Measurements from ENCODE around the gene HMGB4. TPM values are rescaled to one million over a fixed set of nuclear protein-coding genes. Genes with fewer than 3 reads are reported as not detected.

The HMGB4 gene
- total RNA-seq, 4 donors from 2014 or later, result not detected

- peaks cover 0 to 18% (median 2%) of the 10 kb centered on the region in 4 donors for H3K27me3 ChIP-seq
- 80% methylated on average over 2 of the region's 2 CpGs for WGBS
- TF ChIP-seq POLR2A (IDR thresholded peaks at IDR 0.05; ENCODE audit: low read depth) (no peak), POLR2AphosphoS5 (IDR thresholded peaks at IDR 0.05) (no peak), EP300 (IDR thresholded peaks at IDR 0.05) (no peak), CTCF (IDR thresholded peaks at IDR 0.05) (no peak)
These were observed 14.5 kb downstream of the HMGB4 start for GRCh38 chr1:33878392-33878791.

GRCh38 chr1:33880305-33880704 is 16.4 kb downstream of the HMGB4 start:
- no peak for DNase-seq (ENCODE audit: extremely low spot score)
- intact Hi-C loops (cut with DNase I), result no loop called here
- Histone ChIP-seq H3K4me1 (no peaks in the 10 kb centered on the region), H3K27me3 (peaks cover 0 to 18% (median 2%) of the 10 kb centered on the region in 4 donors), H3K27ac (replicated peaks in 1 of 4) (no peak overlapping the region), H3K9me3 (no peaks in the 10 kb centered on the region), H3K36me3 (no peaks in the 10 kb centered on the region), H3K4me3 (no peak overlapping the region)
- TF ChIP-seq POLR2A (IDR thresholded peaks at IDR 0.05; ENCODE audit: low read depth) (no peak), EP300 (IDR thresholded peaks at IDR 0.05) (no peak), CTCF (IDR thresholded peaks at IDR 0.05) (no peak), POLR2AphosphoS5 (IDR thresholded peaks at IDR 0.05) (no peak)
- 32% methylated on average over 2 of the region's 2 CpGs for WGBS

More at GRCh38 chr1:33878392-33878791, 14.5 kb downstream of the HMGB4 start:
- no peaks in the 10 kb centered on the region for H3K36me3 ChIP-seq
- DNase-seq (ENCODE audit: extremely low spot score), result no peak
- no peak overlapping the region for H3K4me3 ChIP-seq
- H3K4me1 ChIP-seq, result no peaks in the 10 kb centered on the region
- H3K27ac ChIP-seq (replicated peaks in 1 of 4), result no peak overlapping the region
- intact Hi-C loops (cut with DNase I), result no loop called here
- no peaks in the 10 kb centered on the region for H3K9me3 ChIP-seq

GRCh38 chr1:33886496-33886895 is 22.6 kb downstream of the HMGB4 start:
- Histone ChIP-seq H3K27me3 (peaks cover 0 to under 1% (median 0%) of the 10 kb centered on the region in 4 donors), H3K4me1 (no peaks in the 10 kb centered on the region), H3K27ac (replicated peaks in 1 of 4) (no peak overlapping the region), H3K4me3 (no peak overlapping the region), H3K9me3 (no peaks in the 10 kb centered on the region), H3K36me3 (no peaks in the 10 kb centered on the region)
- TF ChIP-seq CTCF (IDR thresholded peaks at IDR 0.05) (no peak), POLR2A (IDR thresholded peaks at IDR 0.05; ENCODE audit: low read depth) (no peak), POLR2AphosphoS5 (IDR thresholded peaks at IDR 0.05) (no peak), EP300 (IDR thresholded peaks at IDR 0.05) (no peak)
- intact Hi-C loops (cut with DNase I), result no loop called here
- DNase-seq (ENCODE audit: extremely low spot score), result no peak
- 27% methylated on average over 5 of the region's 5 CpGs for WGBS

GRCh38 chr1:33893147-33893830 is 29.4 kb downstream of the HMGB4 start:
- no peaks in the 10 kb centered on the region for H3K4me1 ChIP-seq
- no peak for TF ChIP-seq CTCF (IDR thresholded peaks at IDR 0.05)
- peak in 1 of 2 donors; percentile 24 for TF ChIP-seq POLR2AphosphoS5 (IDR thresholded peaks at IDR 0.05)
- no peaks in the 10 kb centered on the region for H3K9me3 ChIP-seq
- H3K27me3 ChIP-seq, result peaks cover 0 to 5% (median 0%) of the 10 kb centered on the region in 4 donors
- intact Hi-C loops (cut with DNase I), result no loop called here
- WGBS, result 26% methylated on average over 3 of the region's 3 CpGs
- H3K27ac ChIP-seq (replicated peaks in 1 of 4), result peak overlapping the region; percentile 10 to 55 (median 44)
- no peaks in the 10 kb centered on the region for H3K36me3 ChIP-seq
- no peak overlapping the region for H3K4me3 ChIP-seq
- no peak for DNase-seq (ENCODE audit: extremely low spot score)

- H3K9me3 ChIP-seq, result no peaks in the 10 kb centered on the region
- H3K4me1 ChIP-seq, result no peaks in the 10 kb centered on the region
- no peak for TF ChIP-seq EP300 (IDR thresholded peaks at IDR 0.05)
- no peak for TF ChIP-seq POLR2A (IDR thresholded peaks at IDR 0.05; ENCODE audit: low read depth)
- no peak for TF ChIP-seq CTCF (IDR thresholded peaks at IDR 0.05)
- TF ChIP-seq POLR2AphosphoS5 (IDR thresholded peaks at IDR 0.05), result no peak
- H3K36me3 ChIP-seq, result no peaks in the 10 kb centered on the region
- H3K27me3 ChIP-seq, result peaks cover 0 to 5% (median 0%) of the 10 kb centered on the region in 4 donors
- H3K27ac ChIP-seq (replicated peaks in 1 of 4), result no peak overlapping the region
- 74% methylated on average over 8 of the region's 8 CpGs for whole genome bisulfite sequencing
- no peak for DNase-seq (ENCODE audit: extremely low spot score)
- H3K4me3 ChIP-seq, result no peak overlapping the region
- intact Hi-C loops (cut with DNase I), result no loop called here
These were observed 31.5 kb downstream of the HMGB4 start for GRCh38 chr1:33895396-33895795.

All from esophagus muscularis mucosa (tissue), 4 donors.